ENCODE data around the gene KSR2.

GRCh38 chr12:117661471-117661870 is 307.3 kb downstream of the KSR2 start:
- TF ChIP-seq, protein P1, sequence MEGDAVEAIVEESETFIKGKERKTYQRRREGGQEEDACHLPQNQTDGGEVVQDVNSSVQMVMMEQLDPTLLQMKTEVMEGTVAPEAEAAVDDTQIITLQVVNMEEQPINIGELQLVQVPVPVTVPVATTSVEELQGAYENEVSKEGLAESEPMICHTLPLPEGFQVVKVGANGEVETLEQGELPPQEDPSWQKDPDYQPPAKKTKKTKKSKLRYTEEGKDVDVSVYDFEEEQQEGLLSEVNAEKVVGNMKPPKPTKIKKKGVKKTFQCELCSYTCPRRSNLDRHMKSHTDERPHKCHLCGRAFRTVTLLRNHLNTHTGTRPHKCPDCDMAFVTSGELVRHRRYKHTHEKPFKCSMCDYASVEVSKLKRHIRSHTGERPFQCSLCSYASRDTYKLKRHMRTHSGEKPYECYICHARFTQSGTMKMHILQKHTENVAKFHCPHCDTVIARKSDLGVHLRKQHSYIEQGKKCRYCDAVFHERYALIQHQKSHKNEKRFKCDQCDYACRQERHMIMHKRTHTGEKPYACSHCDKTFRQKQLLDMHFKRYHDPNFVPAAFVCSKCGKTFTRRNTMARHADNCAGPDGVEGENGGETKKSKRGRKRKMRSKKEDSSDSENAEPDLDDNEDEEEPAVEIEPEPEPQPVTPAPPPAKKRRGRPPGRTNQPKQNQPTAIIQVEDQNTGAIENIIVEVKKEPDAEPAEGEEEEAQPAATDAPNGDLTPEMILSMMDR (IDR thresholded peaks at IDR 0.05), result no peak
- TF ChIP-seq POLR2A (IDR thresholded peaks at IDR 0.05), result no peak
